Activated naive CD4-positive, alpha-beta T cell treated with Interleukin-2 at 50 U/mL for 16 hours (primary cell): ENCODE measurements around the gene PSMC2.

Source experiments
- DNase-seq: peaks from one replicate; pipeline ENCODE4 v3.0.0-alpha.2; 2020

The PSMC2 gene

DNA sequence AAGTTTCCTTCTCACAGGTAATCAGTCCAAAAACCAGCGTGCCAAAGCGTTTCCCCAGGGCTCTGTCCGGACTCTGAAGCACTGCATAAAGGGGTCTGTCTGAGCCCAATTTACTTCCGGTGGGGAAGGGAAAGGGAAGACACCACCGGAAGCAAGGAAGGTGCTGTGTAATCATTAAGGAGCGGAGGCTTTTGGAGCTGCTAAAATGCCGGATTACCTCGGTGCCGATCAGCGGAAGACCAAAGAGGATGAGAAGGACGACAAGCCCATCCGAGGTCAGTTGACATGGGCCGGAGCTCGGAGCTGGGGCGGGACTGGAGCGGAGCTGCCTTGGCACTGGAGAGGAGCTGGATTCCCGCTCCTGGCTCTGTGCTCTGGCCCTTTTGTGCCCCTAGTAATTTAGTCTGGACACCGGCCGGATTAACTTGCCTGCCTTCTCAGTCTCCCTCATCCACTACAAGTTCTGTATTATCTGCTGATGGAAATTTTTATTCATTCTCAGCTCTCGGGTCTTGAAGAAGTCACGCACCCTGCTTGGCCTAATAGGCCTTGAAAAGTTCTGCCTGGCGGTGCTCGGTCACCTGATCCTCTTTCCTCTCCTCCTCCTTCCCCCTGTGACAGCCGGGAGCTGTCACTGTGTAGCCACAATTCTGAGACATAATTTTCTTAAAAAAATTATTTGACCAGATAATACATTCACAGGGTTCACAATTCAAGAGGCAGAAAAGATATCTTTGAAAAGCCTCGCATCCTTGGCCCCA lies at the start of gene PSMC2:
TSS of gene PSMC2 (plus strand) at position 137 of the 761 bp plus-strand sequence. CDS start at position 206, 69 bp downstream.
- peak; percentile 87 for DNase-seq

DNA sequence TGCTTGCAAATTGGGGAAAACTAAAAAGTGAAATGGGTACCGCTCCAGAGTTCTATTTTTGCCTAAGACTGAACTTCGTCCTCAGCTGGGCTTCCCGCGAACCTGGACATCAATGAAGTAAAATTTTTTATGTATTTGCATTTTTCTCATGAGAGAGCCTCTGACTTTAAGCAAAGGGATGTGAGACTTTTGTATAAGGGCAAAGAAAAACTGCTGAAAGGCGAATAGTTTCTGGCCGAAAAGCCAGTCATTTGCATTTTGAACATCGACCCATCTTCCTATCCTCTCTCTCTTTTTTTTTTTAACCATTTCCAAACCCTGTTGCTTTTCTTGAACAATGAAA lies 49.6 kb upstream of the PSMC2 start:
- DNase-seq = no peak

DNA sequence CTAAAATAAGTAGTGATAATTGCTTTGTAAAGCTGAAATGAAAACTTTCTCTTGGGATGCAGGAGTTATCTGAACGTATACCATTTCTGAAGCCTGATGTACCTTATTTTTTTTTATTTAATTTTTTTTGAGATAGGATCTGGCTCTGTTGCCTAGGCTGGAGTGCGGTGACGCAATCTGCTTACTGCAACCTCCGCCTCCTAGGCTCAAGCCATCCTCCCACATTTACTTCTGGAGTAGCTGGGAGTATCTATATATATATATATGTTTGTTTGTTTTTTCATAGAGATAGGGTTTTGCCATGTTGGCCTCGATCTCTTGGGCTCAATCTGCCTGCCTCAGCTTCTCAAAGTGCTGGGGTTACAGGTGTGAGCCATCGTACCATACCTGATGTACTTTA lies 47.8 kb upstream of the PSMC2 start:
- no peak for DNase-seq

DNA sequence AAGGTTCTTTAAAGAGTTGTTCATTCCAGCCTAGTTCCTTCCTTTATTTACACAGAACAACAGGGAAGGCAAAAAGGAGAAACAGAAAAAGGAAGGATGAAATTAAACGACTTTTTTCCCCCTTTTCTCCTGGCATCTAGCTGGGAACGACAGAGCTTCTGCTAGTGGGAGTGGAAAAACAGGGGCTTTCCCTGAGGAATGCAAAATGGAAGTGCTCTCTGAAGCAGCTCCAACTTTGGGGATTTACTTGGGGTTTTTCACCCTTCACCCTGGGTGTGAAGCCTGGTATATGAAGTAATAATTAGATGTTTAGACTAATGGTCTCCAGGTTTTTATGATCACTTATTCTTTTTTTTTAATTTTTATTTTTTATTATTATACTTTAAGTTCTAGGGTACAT lies 46.0 kb upstream of the PSMC2 start:
- no peak for DNase-seq

DNA sequence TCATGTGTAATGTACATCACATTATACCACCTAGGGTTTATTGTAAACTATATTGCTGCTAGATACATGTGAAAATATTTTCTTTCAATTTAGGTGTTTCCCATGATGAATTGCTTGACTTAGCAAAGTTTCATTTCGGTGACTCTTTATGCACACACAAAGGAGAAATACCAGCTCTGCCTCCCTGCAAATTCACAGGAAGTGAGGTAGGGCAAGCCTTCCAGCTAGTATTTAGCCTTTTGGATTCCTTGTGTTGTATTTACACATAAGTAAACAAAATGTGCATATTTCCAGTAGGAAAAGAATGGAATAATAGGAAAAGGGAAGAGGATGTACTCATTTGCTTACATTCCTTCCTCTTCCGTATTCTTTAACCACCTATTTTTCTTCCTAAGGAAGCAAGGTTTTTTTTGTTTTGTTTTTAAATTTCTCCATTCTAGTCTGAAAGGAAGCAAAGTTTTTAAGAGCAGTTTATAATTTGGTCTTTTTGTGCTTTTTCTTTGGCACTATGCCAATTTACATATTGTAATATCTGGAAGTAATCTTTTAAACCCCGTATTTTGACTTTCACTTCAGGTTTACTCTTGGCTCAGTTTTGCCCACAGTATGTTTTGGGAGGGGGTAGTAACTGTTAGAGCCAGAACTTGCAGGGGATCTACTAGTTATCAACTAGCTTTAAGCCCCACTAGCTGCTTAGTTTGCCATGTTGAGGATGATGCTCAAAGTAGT lies 39.8 kb upstream of the PSMC2 start:
- no peak for DNase-seq

DNA sequence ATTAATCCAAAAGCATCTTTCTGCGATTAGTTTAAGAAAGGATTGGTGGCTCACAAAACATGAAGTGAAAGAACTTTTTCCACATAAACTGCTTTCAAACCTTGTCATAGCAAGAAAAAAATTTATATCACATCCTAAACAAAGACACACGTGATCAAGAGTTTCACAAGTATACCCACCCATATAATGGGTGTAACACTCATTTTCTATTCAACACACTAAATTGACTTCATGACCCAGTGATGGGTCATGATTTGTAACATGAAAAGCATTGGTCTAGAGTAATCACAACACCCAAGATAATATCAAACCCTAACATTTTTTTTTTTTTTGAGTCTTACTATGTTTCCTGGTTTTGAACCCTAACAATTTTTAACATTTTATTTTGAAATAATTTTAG lies 32.6 kb upstream of the PSMC2 start:
- no peak for DNase-seq

DNA sequence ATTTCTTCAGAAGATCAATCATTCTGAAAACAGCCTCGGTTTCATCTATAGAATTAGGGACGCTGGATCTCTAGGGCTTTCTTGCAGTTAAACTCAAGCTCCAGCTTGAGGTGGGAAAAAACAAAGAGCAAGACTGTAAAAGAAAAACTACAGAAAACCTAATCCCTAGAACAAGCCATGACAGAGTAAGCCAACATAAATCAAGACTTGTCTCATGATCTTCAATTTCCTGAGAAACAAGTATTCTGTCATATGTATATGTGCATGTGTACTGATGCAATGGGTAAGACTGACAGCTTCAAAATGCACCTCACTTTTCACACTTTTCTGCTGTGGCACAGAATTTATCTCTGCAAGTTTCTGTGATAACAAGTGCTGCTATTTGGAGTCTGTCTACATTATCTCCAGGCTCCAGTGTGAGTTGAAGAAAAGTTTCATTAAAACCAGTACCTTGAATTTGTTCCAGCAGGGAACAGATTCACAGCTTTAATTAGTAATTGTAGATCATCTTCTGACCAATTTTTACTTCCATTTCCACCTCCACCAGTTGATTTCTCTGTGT lies 31.0 kb upstream of the PSMC2 start:
- DNase-seq = no peak

DNA sequence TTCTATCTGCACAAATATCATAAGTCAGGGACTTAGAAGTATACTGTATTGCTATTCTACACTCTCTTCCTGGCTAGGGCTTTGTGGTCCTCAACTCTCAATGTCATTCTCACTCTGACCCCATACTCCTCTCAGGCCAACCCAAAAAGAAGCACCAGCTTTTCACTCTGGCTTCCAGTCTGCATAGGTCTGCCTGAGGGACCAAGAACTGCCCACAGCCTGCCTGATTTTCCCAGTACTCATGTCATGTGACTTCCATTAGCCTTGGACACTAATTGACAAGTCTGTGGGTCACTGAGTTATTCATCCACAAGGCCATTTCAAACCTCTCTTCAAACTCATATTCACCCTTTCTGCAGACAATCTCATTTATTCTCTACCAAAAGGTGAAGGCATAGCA lies 30.4 kb upstream of the PSMC2 start:
- DNase-seq = no peak

DNA sequence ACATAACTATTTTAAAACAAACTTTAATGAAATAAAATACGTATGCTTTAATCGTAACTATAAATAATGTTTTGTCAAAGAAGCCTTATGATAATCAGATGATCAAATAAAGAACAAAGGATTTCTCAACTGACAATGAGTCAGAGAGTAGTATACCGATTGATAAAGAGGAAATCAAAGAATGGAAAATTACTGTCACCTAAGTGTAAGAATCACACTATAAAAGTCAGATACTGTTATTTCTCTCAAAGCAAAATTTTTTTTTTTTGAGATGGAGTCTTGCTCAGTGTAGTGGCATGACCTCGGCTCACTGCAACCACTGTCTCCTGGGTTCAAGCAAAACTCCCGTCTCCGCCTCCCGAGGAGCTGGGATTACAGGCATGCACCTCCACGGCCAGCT lies 21.7 kb upstream of the PSMC2 start:
- no peak for DNase-seq

DNA sequence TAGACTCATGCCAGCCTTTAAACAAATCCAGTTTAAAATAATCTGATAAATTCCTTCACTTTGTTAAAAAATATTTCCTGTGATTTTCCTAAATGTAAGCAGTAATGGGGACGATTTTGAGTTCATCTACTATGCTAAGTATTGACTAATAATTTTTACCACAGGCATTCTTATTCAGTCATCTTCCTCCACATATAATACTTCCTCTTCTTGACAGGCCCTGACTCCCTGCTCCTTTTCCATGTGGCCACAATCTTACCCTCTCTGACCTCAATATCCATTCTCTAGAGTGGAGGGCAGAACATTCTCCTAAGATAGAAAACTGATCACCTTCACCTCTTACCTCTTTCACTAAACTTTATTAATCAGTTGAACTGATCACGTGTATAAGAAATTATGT lies 10.7 kb upstream of the PSMC2 start:
- no peak for DNase-seq

DNA sequence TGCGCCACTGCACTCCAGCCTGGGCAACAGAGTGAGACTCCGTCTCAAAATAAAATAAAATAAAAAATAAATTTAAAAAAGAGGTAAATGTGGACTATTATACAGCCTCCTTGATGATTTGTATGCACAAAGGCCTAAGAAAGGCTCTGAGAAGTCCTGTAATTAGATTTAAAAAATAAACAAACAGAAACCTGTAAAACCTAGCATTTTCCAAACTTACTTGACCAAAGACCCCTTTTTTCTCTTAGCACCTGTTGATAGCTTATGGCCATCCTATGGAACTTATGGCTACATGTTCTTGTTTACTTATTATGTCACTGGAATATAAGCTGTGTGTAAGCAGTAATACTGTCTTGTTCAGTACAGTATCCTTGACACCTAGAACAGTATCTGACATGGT lies 8.6 kb upstream of the PSMC2 start:
- DNase-seq = no peak

DNA sequence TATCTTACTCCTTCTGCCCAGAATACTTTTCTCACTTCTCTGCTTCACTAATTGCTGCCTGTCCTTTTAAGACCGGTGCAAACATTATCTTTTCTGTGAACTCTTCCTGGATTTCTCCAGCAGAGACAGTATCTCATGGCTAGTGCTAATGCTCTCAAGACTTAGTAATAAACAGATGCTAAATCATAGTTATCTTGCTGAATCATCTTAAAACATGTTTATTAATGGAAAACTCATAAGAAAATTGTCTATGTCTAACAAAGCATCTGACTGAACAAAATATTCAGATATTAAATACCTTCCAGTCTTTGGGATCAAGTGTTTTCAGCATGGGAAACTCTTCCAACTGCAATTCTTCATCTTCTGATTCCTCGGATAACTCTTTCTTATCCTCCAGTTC lies 6.0 kb upstream of the PSMC2 start:
- DNase-seq = no peak

DNA sequence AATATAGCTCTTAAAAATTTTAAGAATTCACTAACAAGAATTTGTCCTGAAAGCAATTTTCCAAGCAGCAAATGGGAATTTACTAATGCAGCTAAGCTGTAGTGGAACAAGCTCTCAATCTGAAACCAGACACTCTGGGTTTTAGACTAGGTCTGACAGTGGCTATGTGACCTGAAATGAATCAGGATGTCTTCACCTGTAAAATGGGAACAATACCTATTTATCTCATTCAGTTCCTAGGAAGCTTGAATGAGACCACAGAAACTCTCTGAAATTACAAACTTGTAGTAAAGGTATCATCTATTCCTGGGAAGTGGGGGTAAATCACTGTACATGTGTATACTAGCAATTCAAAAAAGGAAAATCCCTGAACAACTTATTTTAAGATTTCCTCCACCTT lies 4.1 kb upstream of the PSMC2 start:
- DNase-seq = no peak

DNA sequence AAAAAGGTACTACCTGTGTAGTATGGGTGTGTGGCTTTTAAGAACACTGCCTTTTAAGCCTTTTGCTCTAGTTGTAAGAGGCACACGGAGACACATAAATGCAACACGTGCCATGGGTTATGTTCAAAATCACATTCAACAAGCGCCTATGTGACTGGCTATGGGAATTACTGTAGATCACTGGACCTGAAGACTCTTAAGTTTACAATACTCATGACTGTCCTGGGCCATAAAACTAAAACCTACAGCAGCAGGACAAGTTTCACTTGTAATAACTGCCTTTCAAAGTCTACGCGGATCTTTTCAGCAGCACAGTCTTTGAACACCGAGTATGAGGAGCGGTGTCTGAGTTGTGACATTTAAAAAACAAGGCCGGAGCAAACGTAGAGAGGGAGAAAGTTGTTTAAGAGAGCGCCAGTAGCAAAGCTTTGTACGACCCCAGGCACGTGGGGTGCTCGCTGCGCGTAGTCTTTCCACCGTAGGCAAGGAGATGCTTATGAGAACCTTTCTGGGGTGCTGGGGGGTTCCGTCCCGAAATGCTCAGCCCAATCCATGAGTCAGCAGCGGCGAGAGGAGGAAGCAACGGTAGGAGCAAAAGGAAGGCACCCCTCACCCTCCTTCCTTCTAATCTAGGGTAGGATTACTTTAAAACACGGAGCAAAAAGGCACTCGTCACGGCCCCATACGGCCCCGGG lies 3.5 kb upstream of the PSMC2 start:
- peak; percentile 43 for DNase-seq

DNA sequence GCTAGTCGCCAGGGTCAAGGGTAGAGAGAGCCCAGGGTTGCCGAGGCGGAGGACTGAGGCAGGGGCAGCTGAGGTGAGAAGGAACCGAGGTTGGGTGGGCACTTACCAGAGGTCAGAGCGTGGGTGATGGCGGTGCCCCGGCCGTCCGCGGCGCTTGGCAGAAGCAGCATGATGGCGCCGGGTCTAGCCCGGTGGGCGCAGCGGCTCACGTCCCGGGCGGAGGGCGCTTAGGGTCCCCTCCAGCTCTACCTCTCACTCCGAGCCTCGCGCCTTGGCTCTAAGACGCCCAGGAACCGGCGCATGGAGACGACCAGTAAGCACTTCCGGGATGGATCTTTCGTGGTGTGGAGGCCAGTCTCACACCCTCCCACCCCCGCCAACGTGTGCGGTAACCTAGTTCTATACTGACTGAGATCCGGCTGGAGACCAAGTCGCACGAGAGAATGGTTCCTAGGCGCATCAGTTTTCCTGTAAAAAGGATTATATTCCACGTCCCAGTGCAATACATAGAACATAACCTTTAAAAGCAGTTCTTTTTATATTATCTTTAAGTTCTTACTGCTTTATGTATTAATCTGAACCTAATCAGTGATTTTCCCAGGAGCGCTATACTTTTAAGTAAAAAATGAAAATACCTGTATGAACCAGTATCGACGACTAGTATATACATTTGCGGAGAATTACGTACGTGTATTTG lies 2.8 kb upstream of the PSMC2 start, which contains the start of gene DNAJC2:
TSS of gene DNAJC2 (minus strand) at position 315 of the 697 bp plus-strand sequence. CDS start at position 170, 145 bp downstream.
- peak; percentile 88 for DNase-seq

DNA sequence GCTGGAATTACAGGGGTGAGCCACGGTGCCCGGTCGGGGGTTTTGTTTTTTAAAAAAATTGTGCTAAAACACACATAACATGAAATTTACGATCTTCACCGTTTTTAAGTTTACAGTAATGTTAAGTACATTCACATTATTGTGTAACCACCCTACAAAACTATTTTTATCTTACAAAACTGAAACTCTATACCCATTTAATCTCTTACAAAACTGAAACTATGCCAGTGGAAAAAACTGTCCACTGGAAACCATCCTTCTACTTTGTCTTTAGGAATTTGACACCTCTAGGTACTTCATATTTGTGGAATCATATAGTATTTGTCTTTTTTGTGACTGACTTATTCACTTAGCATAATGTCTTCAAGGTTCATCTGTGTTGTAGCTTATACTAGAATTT lies 1.0 kb upstream of the PSMC2 start:
- DNase-seq = no peak

DNA sequence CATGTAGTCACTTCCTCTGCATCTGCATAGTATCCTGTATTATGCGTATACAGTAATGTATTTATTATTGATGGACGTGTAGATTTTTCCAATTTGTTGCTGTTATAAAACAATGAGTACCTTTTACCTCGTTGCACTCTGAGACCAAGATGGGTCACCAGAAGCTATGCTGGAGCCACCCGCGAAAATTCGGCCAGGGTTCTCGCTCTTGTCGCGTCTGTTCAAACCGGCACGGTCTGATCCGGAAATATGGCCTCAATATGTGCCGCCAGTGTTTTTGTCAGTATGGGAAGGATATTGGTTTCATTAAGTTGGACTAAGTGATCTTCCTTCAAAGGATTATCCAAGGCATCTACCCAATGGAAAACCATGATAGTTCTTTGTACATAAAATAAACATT lies 1.0 kb downstream of the PSMC2 start:
- no peak for DNase-seq

DNA sequence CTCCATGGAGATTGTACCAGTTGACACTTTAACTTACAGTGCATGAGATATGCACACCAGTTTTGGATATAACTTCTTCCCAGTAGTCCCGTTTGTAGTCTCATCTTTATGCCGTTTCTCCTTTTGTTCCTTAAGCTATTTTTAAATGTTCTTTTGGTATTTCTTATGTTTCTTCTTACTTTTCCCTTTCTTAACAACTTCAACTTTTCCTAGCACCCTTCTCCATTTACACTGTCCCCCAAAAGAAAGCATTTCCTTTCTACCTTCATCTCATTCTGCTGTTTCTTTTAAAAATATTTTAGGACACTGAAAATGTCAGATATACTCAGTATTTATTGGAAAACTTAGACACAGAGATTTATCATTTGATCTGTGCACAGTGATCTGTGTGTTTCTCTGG lies 1.5 kb downstream of the PSMC2 start:
- DNase-seq = no peak

DNA sequence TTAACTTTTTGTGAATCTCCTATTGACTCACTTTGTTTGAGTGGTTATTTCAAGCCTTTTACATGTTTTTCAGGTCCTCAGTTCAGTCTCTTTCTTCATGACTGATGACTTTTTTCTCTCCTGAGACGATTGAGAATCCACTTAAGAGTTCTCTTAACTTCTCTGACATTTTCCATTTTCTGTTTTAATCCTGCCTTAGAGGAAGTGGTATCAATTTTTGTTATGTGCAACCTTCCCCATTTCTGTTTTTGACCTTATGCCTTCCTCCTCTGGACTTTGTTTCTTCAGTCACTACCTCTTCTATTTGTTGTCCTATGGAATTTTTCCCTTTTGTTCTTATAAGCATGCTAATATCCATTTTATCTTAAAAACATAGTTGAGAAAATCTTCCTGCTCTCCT lies 2.4 kb downstream of the PSMC2 start:
- no peak for DNase-seq

DNA sequence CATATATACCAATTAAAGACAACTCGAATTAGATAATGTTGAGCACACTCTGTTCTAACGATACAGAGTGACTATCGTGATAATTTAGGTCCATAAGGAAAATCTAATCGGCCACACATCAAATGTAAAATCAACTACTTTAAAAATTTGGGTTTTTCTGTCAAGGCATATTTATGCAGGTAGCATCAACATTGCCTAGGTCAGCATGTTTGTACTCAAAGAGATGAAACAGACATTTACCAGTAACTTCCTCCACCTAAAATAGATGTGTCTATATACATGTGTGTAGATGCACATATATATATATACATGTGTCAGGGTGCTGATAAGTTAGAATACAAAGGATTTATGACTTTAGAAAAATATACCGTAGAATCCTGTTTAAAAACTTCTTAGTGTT lies 22.0 kb downstream of the PSMC2 start:
- no peak for DNase-seq

DNA sequence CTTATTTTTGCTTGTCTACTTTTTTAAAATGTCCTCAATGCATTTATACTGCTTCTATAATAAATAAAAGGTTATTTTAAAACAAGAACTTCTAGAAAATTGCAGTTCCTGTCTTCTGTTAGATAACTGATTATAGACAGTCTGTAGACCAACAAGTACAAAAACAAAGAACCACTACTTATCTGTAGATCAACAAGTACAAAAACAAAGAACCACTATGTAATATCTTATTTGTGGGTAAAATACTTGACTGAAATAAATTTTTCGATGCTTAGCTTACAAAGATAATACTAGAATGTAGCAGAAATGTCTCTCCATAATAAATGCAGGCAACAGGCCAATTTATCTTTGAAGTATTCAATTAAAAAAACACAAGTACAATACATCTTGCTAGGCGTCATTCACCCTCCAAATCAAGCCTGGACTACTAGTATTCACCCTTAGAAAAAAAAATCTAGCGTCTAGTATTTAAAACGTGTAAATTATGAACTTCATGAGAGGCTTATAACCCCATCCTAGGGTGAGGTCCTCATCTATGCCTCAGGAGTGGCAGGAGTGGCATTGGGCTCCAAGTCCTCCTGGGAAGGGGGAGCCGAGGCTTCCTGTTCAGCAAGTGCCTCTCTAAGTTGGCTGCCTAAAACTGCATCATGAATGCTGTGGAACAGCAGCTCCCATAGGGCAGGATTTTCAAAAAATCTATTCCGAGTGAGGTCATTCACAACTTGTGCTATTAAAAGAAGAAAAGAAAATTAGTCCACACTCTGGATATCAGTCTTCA lies 26.6 kb downstream of the PSMC2 start:
- DNase-seq = no peak

DNA sequence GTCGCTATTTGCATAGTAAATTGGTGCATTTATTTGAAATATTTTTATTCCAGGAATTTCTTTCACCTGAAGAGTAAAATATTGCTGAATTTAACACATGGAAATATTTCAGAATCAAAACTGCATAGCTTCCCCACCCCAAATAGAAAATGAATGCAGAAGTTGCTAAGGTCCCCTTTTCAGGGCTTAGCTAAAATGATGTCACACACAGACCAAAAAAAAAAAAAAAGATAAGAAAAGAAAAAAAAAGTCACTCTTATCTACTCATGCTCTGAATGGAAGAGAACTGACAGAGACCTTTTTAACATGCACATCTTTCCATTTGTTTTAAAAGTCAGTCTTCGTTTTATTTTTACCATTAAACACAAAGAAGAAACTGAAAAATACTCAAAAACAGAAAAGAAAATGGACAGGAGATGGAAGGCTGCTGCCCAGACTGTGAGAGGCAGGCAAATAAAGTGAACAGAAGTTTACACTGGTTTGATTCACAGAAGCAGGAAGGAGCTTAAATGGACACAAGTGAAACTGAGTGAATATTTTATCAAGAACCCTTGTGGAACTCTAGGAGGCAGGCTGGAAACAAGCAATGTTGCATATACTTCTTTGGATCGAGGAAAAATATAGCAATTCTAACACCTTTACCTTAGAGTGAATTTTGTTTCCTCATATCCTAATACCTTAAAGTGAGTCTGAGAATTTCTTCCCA lies 32.0 kb downstream of the PSMC2 start:
- DNase-seq = no peak
